Caco-2 (cell line): ENCODE data around the gene SH3RF1. TPM values are rescaled to one million over a fixed set of nuclear protein-coding genes. Genes with fewer than 3 reads are reported as not detected.

Experiments
- BruUV-seq: library from RNA; stranded (reverse); fragments of 400-500 nt; replicated peaks from 2 replicates; lab custom pipeline; 2021; lab: Mats Ljungman, UMichigan
- CTCF ChIA-PET: fragments of 300-600 bp; sonication (Branson Sonifier 250); formaldehyde crosslinking; loops from one replicate; lab custom pipeline; 2022; ENCODE audit warnings: antibody characterized with exemption; lab: Charles Lee
- POLR2A ChIA-PET: fragments of 300-600 bp; sonication (Branson Sonifier 250); formaldehyde crosslinking; loops from one replicate; lab custom pipeline; 2022; ENCODE audit warnings: antibody characterized with exemption; lab: Charles Lee
- DNase-seq, 2 experiments: peaks; one replicate each; pipeline versions ENCODE4 v3.0.0 to v3.0.0-alpha.2; 2020 to 2022
- H3K27me3 ChIP-seq: replicated peaks from 2 replicates; pipeline ENCODE4 v1.6.0; 2011; ENCODE audit warnings: low read length; ENCODE audit not compliant: control insufficient read depth, insufficient read depth
- H3K36me3 ChIP-seq: 2 replicates; pipeline ENCODE4 v1.5.1; 2011; ENCODE audit warnings: low read length; ENCODE audit not compliant: control insufficient read depth, insufficient read depth
- H3K4me1 ChIP-seq: fragments of 250-450 bp; sonication (Bioruptor Pico); 2 replicates; pipeline ENCODE4 v1.5.1; 2020; ENCODE audit warnings: mild to moderate bottlenecking
- H3K4me3 ChIP-seq: 2 replicates; pipeline ENCODE4 v1.5.1; 2011; ENCODE audit warnings: low read depth, mild to moderate bottlenecking, control low read depth, low read length
- H3K9me3 ChIP-seq: fragments of 250-450 bp; sonication (Bioruptor Pico); 2 replicates; pipeline ENCODE4 v1.5.1; 2020; ENCODE audit warnings: mild to moderate bottlenecking, moderate library complexity
- H3K27ac Mint-ChIP-seq: one replicate; pipeline ENCODE4 v1.8.0; 2022; ENCODE audit warnings: mixed read lengths; ENCODE audit not compliant: unreplicated experiment
- H3K27me3 Mint-ChIP-seq: one replicate; pipeline ENCODE4 v1.8.0; 2022; ENCODE audit warnings: mixed read lengths; ENCODE audit not compliant: insufficient read depth, unreplicated experiment
- H3K36me3 Mint-ChIP-seq: one replicate; pipeline ENCODE4 v1.8.0; 2022; ENCODE audit warnings: mild to moderate bottlenecking, mixed read lengths; ENCODE audit not compliant: insufficient read depth, unreplicated experiment
- H3K4me1 Mint-ChIP-seq: one replicate; pipeline ENCODE4 v1.8.0; 2022; ENCODE audit warnings: low read depth, mixed read lengths; ENCODE audit not compliant: unreplicated experiment
- H3K4me3 Mint-ChIP-seq: one replicate; pipeline ENCODE4 v1.8.0; 2022; ENCODE audit warnings: mild to moderate bottlenecking, moderate library complexity, mixed read lengths; ENCODE audit not compliant: unreplicated experiment
- H3K9me3 Mint-ChIP-seq: one replicate; pipeline ENCODE4 v1.8.0; 2022; ENCODE audit warnings: mixed read lengths; ENCODE audit not compliant: unreplicated experiment
- intact Hi-C: fragments of 100-400 bp; cut with micrococcal nuclease; formaldehyde crosslinking; loops from one replicate; pipeline ENCODE4 v1.10.0; 2022; ENCODE audit not compliant: unreplicated experiment
- total RNA-seq: library from RNA; stranded (reverse); gene quantifications from 2 replicates; pipeline ENCODE4 v1.2.3, GENCODE V29; 2022
- TF ChIP-seq, protein P1 (sequence below), 2 experiments: fragments of 200-600 bp in 1 of 2; IDR thresholded peaks; 1 replicate in 1 of 2; 2 replicates in 1 of 2; pipeline versions ENCODE4 v1.5.1 to v1.8.0; 2011 to 2022; ENCODE audit warnings: antibody characterized with exemption in 1 of 2, control low read depth in 1 of 2, inconsistent platforms in 1 of 2, low read depth in 1 of 2, low read length in 1 of 2, mild to moderate bottlenecking in 1 of 2, moderate library complexity in 1 of 2; ENCODE audit not compliant: insufficient read depth in 1 of 2, severe bottlenecking in 1 of 2, unreplicated experiment in 1 of 2

The SH3RF1 gene
- total RNA-seq, 1 experiment from 2014 or later = 25.1 TPM

DNA sequence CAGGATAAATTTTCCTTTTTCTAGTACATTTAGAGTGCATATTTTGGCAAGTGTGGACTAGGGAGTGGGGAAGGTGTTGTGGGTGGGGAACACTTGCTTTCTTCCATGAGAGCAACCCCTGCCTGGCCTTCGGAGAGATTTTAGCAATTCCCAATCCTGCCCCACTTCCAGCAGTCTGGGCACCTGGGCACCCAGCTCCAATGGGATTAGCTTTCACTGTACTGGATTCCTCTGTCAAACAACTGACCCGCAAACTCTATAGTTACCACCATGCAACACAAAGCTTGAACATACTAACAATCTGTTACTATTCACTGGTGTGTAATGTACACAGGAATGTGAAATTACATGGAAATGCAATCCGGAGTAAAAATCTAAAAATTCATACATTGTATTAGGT is 50.3 kb downstream of the SH3RF1 start:
- H3K9me3 ChIP-seq = no peaks in the 10 kb centered on the region
- Mint-ChIP-seq H3K27ac (no peak overlapping the region), H3K4me1 (peaks cover 14% of the 10 kb centered on the region), H3K4me3 (no peak overlapping the region), H3K9me3 (no peaks in the 10 kb centered on the region), H3K36me3 (peaks cover 9% of the 10 kb centered on the region), H3K27me3 (no peaks in the 10 kb centered on the region)
- intact Hi-C loops = no loop called here
- CTCF ChIA-PET = no interaction called here
- TF ChIP-seq, protein P1, sequence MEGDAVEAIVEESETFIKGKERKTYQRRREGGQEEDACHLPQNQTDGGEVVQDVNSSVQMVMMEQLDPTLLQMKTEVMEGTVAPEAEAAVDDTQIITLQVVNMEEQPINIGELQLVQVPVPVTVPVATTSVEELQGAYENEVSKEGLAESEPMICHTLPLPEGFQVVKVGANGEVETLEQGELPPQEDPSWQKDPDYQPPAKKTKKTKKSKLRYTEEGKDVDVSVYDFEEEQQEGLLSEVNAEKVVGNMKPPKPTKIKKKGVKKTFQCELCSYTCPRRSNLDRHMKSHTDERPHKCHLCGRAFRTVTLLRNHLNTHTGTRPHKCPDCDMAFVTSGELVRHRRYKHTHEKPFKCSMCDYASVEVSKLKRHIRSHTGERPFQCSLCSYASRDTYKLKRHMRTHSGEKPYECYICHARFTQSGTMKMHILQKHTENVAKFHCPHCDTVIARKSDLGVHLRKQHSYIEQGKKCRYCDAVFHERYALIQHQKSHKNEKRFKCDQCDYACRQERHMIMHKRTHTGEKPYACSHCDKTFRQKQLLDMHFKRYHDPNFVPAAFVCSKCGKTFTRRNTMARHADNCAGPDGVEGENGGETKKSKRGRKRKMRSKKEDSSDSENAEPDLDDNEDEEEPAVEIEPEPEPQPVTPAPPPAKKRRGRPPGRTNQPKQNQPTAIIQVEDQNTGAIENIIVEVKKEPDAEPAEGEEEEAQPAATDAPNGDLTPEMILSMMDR (IDR thresholded peaks at IDR 0.05; ENCODE audit: insufficient read depth in 1 of 2, low read depth in 1 of 2, low read length in 1 of 2, severe bottlenecking in 1 of 2, unreplicated experiment in 1 of 2) = no peak
- H3K4me1 ChIP-seq = peaks cover 13% of the 10 kb centered on the region
- H3K27me3 ChIP-seq = no peaks in the 10 kb centered on the region
- DNase-seq = no peak
- H3K36me3 ChIP-seq = no peaks in the 10 kb centered on the region
- BruUV-seq = no TSS peak
- H3K4me3 ChIP-seq = no peak overlapping the region
- POLR2A ChIA-PET = no interaction called here

DNA sequence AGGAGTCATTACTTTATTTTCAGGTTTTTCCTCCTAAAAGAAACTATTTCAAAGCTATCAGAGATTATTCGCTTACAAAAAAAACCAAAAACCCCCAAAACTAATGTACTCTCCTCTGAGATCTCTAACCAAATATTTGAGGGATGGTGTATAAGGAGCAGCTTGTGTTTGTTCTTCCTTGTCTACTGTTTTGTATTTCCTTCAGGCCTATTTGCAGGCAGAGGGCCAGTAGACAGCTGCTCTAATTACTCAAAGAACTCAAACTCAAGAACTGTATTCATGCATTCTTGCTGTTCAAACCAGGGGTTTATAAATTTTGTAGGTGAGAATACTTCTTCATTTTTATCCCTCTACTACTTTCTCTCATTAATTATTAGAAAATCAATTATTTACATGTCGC is 51.3 kb downstream of the SH3RF1 start:
- H3K4me3 ChIP-seq = no peak overlapping the region
- CTCF ChIA-PET = no interaction called here
- BruUV-seq = no TSS peak
- H3K36me3 ChIP-seq = no peaks in the 10 kb centered on the region
- POLR2A ChIA-PET = no interaction called here
- peaks cover 14% of the 10 kb centered on the region for H3K4me1 Mint-ChIP-seq
- no peak for DNase-seq
- no peaks in the 10 kb centered on the region; the same call in 1 of the 2 replicates for H3K9me3 ChIP-seq
- intact Hi-C loops = no loop called here
- H3K27ac Mint-ChIP-seq = no peak overlapping the region
- peaks cover 18% of the 10 kb centered on the region for H3K36me3 Mint-ChIP-seq
- no peaks in the 10 kb centered on the region for H3K27me3 ChIP-seq
- peaks cover 5% of the 10 kb centered on the region for H3K9me3 Mint-ChIP-seq
- peaks cover 12% of the 10 kb centered on the region for H3K4me1 ChIP-seq
- no peaks in the 10 kb centered on the region for H3K27me3 Mint-ChIP-seq
- no peak overlapping the region for H3K4me3 Mint-ChIP-seq
- TF ChIP-seq, protein P1 (IDR thresholded peaks at IDR 0.05; ENCODE audit: insufficient read depth in 1 of 2, low read depth in 1 of 2, low read length in 1 of 2, severe bottlenecking in 1 of 2, unreplicated experiment in 1 of 2) = no peak

DNA sequence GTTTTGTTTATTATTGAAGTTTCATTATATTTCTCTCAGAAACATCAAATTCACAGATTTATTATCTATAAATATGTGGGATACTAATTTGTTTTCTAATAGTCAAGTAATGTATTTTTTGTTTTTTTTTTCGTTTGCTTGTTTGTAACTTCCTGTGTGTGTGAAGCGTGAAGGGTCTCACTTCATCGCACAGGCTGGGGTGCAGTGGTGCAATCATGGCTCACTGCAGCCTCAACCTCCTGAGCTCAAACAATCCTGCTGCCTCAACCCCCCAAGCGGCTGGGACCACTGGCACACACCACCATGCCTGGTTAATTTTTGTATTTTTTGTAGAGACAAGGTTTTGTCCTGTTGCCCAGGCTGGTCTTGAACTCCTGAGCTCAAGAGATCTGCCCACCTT is 55.1 kb downstream of the SH3RF1 start:
- Mint-ChIP-seq H3K4me1 (peaks cover 26% of the 10 kb centered on the region), H3K27ac (no peak overlapping the region), H3K36me3 (peaks cover 31% of the 10 kb centered on the region), H3K4me3 (no peak overlapping the region), H3K9me3 (peaks cover 13% of the 10 kb centered on the region), H3K27me3 (no peaks in the 10 kb centered on the region)
- no peaks in the 10 kb centered on the region for H3K36me3 ChIP-seq
- intact Hi-C loops = no loop called here
- H3K4me3 ChIP-seq = no peak overlapping the region
- peaks cover 12% of the 10 kb centered on the region for H3K4me1 ChIP-seq
- BruUV-seq = no TSS peak
- no peaks in the 10 kb centered on the region; the same call in 1 of the 2 replicates for H3K9me3 ChIP-seq
- TF ChIP-seq, protein P1 (IDR thresholded peaks at IDR 0.05; ENCODE audit: insufficient read depth in 1 of 2, low read depth in 1 of 2, low read length in 1 of 2, severe bottlenecking in 1 of 2, unreplicated experiment in 1 of 2) = no peak
- ChIA-PET CTCF (no interaction called here), POLR2A (no interaction called here)
- no peak for DNase-seq
- no peaks in the 10 kb centered on the region for H3K27me3 ChIP-seq
